HG03520 (cell line): ENCODE data around the gene AGBL4.

ENCODE experiments used
- ATAC-seq: cut with Tn5 transposase; IDR thresholded peaks from one replicate; pipeline ENCODE4 v1.9.1; 2021; ENCODE audit warnings: mild to moderate bottlenecking, moderate library complexity; ENCODE audit not compliant: unreplicated experiment

The AGBL4 gene

GRCh38 chr1:48784301-48784700 lies 1239.5 kb downstream of the AGBL4 start:
- no peak for ATAC-seq

GRCh38 chr1:48777219-48777895 lies 1246.4 kb downstream of the AGBL4 start:
- no peak for ATAC-seq

- ATAC-seq, result no peak
Measured at GRCh38 chr1:48776393-48777218, 1247.1 kb downstream of the AGBL4 start, which contains the start of gene BEND5. TSS of gene BEND5 (minus strand) at chr1:48776891. CDS start at chr1:48776831, 60 bp downstream.

- no peak for ATAC-seq
Measured at GRCh38 chr1:48775831-48776392, 1247.8 kb downstream of the AGBL4 start.

- ATAC-seq, result peak; percentile 56
Measured at GRCh38 chr1:48773133-48773532, 1250.6 kb downstream of the AGBL4 start.

GRCh38 chr1:48772211-48772610 lies 1251.5 kb downstream of the AGBL4 start:
- no peak for ATAC-seq

- no peak for ATAC-seq
Measured at GRCh38 chr1:48771561-48771960, 1252.2 kb downstream of the AGBL4 start.

GRCh38 chr1:48767975-48768510 lies 1255.7 kb downstream of the AGBL4 start:
- ATAC-seq, result no peak

GRCh38 chr1:48765335-48765734 lies 1258.4 kb downstream of the AGBL4 start:
- ATAC-seq, result no peak

- ATAC-seq, result no peak
Measured at GRCh38 chr1:48761986-48762385, 1261.8 kb downstream of the AGBL4 start.

- no peak for ATAC-seq
Measured at GRCh38 chr1:48761411-48761810, 1262.3 kb downstream of the AGBL4 start.

GRCh38 chr1:48760857-48761256 lies 1262.9 kb downstream of the AGBL4 start:
- no peak for ATAC-seq

- no peak for ATAC-seq
Measured at GRCh38 chr1:48758976-48759375, 1264.8 kb downstream of the AGBL4 start.

- ATAC-seq, result no peak
Measured at GRCh38 chr1:48757363-48757762, 1266.4 kb downstream of the AGBL4 start.

GRCh38 chr1:48756683-48757316 lies 1267.0 kb downstream of the AGBL4 start:
- ATAC-seq, result no peak

GRCh38 chr1:48753293-48753692 lies 1270.5 kb downstream of the AGBL4 start:
- no peak for ATAC-seq

GRCh38 chr1:48750109-48750508 lies 1273.6 kb downstream of the AGBL4 start:
- ATAC-seq, result peak; percentile 76

GRCh38 chr1:48749068-48749467 lies 1274.7 kb downstream of the AGBL4 start:
- no peak for ATAC-seq

- no peak for ATAC-seq
Measured at GRCh38 chr1:48746906-48747305, 1276.8 kb downstream of the AGBL4 start.

GRCh38 chr1:48744032-48744431 lies 1279.7 kb downstream of the AGBL4 start:
- no peak for ATAC-seq

- no peak for ATAC-seq
Measured at GRCh38 chr1:48743480-48743879, 1280.3 kb downstream of the AGBL4 start.
